Ureter (tissue), 1 donor: ENCODE results near the gene NEK4. TPM values are rescaled to one million over a fixed set of nuclear protein-coding genes. Genes with fewer than 3 reads are reported as not detected.
A peak's percentile ranks its signal among the peaks of the same experiment; 100 is the strongest.
"Not testable (repeated sequence)": the region's sequence is repeated elsewhere in the genome, so short reads cannot be mapped to it uniquely, and the experiment has no call there.

Experiments used
- DNase-seq: peaks from one replicate; pipeline ENCODE4 v3.0.0-alpha.2; 2020; ENCODE audit warnings: low spot score
- total RNA-seq: library from RNA; stranded (reverse); gene quantifications from one replicate; pipeline ENCODE4 v1.2.4, GENCODE V29; 2023
- donor health status: DM: yes; HTN: yes; CAD: no.

Gene NEK4
- total RNA-seq, 1 donor from 2014 or later, result 36.3 TPM

DNA sequence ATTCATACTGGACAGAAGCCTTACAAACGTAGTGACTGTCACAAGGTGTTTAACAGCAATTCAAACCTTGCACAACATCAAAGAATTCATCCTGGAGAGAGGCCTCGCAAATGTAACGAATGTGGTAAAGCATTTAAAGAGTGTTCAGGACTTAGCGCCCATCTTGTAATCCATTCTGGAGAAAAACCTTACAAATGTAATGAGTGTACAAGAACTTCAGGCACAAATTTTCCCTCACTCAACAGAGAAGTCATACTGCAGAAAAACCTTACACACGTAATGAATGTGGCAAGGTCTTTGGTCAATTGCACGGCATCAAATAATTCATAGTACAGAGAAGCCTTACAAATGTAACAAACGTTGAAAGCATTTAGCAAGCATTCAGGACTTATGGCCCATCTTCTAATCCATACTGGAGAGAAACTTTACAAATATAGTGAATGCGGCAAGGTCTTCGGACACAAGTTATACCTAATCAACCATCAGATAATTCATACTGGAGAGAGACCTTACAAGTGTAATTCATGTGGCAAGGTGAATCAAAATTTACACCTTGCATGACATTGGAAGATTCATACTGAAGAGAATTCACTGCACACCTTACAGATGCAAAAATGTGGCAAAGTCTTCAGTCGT lies 37.4 kb downstream of the NEK4 start:
- no peak for DNase-seq

DNA sequence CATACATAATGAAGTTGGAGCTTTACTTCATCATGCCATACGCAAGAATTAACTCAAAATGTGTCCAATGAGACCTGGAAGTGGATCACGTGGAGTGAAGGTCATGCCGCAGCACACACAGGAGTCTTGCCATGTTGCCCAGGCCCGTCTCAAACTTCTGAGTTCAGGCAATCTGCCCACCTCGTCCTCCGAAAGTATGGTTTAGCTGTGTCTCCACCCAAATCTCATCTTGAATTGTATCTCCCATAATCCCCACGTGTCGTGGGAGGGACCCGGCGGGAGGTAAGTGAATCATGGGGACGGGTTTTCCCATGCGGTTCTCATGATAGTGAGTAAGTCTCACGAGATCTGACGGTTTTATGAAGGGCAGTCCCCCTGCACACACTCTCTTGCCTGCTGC lies 39.1 kb downstream of the NEK4 start:
- DNase-seq, result no peak

DNA sequence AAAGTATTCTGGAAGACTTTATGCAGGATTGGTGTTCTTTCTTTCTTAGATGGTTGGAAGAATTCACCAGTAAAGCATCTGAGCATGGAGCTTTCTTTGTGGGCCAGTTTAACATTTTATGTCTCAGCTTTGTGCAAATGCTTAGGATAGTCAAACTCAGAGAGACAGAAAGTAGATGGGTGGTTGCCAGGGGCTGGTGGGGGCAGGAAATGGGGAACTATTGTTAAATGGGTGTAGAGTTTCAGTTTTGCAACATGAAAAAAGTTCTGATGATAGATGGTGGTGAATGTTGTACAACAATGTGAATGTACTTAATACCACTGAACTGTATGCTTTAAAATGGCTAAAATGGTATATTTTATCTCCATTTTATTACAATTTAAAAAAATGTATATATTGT lies 40.1 kb downstream of the NEK4 start:
- DNase-seq, result no peak

DNA sequence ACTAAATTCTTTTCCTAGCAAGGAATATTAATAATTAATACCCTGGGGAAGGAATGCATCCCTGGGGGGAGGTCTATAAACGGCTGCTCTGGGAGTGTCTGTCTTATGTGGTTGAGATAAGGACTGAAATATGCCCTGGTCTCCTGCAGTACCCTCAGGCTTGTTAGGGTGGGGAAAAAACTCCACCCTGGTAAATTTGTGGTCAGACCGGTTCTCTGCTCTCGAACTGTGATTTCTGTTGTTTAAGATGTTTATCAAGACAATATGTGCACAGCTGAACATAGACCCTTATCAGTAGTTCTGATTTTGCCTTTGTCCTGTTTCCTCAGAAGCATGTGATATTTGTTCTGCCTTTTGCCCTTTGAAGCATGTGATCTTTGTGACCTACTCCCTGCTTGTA lies 42.0 kb downstream of the NEK4 start:
- DNase-seq, result not testable (repeated sequence)

DNA sequence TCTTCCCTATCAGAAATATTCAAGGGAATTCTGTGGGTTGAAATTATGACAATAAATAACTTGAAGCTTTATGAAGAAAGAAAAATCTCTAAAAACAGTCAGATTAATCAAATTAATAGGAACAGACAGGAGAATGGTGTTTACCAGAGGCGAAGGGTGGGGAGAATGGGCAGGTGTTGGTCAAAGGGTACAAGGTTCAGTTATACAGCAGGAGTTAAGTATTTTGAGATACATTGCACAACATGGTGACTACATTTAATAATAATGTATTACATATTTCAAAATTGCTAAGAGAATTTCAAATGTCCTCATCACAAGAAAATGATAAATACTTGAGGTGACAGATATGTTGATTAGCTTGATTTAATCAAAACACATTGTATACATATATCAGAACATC lies 46.2 kb downstream of the NEK4 start:
- DNase-seq, result no peak

DNA sequence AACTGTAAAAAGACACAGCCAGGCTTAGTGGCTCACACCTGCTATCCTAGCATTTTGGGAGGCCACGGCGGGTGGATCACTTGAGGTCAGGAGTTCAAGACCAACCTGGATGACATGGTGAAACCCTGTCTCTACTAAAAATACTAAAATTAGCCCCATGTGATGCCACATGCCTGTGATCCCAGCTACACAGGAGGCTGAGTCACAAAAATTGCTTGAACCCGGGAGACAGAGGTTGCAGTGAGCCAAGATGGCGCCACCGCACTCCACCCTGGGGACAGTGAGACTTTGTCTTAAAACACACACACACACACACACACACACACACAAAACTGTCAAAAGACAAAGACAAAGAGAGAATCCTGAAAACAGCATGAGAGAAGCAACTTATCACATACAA lies 46.8 kb downstream of the NEK4 start:
- no peak for DNase-seq

DNA sequence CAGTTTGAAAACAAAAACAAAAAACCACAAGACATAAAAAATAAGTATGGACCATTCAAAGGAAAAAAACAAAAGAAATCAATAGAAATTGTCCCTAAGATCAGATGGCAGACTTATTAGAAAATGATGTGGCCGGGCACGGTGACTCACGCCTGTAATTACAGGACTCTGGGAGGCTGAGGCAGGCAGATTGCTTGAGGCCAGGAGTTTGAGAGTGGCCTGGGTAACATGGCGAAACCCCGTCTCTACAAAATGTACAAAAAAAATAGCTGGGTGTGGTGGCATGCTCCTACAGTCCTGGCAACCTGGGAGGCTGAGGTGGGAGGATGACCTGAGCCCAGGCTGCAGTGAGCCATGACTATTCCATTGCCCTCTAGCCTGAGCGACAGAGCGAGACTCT lies 48.2 kb downstream of the NEK4 start:
- no peak for DNase-seq

DNA sequence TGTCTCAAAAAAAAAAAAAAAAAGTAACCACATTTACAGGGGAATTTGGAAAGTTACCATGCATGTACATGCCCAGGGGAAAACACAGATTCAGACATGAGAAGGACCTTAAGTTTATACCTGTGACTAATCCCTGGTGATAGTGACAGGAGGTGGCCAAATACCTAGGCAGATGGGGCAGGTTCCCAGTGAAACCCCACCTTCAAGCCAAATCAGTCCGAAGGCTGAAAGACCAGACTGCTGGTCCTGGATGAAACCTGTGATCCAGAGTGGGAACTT lies 49.1 kb downstream of the NEK4 start:
- DNase-seq, result no peak

DNA sequence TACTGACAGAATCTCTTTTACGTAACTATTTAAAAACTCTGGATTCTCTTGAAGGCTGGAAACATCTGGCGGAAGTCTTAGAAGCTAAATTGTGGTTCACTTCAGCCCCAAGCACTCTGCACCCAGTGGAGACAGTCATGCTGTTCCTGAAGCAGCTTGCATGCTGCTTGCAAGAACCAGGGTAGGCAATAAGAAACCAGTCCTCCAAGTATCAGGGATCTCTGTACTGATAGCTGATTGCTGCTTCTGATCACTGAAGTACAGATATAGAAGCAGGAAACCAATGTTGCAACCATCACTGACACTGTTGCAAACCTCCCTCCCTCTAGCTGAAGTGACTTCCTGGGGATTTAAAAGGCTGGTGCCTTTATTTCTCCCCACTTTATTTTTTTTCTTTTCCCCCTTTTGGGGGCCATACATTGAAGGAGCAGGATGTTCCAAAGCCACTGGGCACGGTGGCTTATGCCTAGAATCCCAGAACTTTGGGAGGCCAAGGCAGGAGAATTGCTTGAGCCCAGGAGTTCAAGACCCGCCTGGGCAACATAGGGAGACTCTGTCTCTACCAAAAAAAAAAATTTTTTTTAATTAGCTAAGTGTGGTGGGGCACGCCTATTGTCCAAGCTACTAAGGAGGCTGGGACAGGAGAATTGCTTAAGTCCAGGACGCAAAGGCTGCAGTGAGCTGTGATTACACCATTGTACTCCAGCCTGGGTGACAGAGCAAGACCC lies 49.6 kb downstream of the NEK4 start:
- no peak for DNase-seq

DNA sequence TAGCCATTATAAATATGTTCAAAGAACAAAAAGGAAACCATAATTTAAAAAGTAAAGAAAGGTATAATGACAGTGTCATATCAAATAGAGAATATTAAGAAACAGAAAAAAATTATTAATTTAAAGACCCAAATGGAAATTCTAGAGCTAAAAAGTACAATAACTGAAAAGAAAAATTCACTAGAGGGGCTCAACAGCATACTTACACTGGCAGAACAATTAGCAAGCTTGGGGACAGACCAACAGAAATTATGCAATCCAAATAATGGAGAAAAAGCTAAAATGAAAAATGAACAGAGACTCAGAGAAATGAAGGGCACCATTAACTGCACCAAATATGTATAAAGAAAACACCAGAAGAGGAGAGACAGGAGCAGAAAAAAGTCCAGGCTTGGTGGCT lies 51.1 kb downstream of the NEK4 start:
- DNase-seq, result no peak

DNA sequence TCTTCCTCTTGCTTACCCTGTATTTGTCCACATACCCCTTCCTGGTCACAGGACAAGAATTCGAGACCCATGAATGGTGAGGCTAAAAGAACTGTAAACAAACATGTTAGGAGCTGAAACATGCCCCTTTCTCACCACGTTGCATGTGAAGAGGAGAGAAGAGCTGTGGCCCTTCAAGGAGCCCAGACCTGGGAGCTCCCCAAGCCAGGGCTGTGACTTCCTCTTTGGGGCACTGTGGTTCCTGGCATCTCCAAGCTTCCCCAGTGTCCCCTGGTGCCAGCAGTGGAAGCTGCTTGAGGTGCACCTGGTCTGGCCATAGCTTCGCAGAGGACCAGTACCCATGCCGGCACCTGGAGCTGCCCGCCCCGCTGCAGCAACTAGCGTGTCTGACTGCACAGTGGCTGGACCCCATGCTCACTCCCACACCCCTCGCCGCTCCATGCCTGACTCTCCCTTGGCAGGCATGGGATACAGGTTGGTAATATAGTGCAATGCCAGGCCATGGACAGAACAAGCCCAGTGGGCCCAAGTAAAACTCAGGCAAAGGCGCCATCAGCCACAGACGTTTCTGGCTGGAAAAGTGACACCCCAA lies 54.9 kb downstream of the NEK4 start:
- no peak for DNase-seq

DNA sequence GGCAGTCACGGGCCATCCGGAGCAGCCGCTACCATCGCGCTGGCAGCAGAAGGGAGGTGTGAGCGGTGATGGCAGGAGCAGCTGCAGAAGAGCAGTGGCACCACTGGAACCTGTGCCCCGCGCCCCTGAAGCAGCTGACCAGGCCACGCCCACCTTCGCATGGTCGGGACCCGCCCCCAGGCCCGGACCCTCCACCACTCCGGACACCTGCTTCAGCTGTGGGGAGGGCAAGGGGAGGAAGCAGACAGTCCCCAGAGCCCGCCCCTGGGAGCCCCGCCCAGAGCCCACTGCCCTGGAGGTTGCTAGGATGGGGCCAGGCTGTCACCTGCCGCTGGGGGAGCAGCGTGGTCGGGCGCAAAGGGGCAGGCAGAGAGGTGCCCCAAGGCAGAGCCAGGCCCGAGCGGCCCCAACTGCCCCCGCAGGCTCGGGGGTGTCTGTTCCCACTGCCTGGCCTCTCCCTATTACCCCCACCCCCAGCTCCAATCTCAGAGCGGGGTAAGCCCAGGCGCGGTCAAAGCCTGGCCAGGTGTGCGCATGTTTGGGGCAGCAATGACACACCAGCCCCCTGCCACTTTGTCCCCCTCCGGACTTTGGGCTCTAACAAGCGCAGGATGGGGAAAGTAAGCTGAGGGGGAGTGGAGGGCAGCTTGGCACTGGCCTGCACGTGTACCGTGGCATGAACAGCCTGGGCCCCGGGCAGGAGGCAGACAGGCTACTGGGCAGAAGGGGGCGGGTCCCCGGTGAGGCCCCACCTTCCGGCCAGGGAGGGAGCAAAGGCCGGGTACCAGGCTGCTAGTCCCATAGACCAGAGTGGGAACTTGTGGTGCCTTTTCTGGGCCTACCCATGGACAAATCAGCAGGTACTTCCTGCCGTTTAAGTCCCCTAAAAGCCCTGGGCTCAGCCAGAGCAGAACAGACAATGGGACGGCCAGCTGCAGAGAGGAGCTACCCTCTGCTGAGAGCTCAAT lies 56.1 kb downstream of the NEK4 start:
- DNase-seq, result no peak

DNA sequence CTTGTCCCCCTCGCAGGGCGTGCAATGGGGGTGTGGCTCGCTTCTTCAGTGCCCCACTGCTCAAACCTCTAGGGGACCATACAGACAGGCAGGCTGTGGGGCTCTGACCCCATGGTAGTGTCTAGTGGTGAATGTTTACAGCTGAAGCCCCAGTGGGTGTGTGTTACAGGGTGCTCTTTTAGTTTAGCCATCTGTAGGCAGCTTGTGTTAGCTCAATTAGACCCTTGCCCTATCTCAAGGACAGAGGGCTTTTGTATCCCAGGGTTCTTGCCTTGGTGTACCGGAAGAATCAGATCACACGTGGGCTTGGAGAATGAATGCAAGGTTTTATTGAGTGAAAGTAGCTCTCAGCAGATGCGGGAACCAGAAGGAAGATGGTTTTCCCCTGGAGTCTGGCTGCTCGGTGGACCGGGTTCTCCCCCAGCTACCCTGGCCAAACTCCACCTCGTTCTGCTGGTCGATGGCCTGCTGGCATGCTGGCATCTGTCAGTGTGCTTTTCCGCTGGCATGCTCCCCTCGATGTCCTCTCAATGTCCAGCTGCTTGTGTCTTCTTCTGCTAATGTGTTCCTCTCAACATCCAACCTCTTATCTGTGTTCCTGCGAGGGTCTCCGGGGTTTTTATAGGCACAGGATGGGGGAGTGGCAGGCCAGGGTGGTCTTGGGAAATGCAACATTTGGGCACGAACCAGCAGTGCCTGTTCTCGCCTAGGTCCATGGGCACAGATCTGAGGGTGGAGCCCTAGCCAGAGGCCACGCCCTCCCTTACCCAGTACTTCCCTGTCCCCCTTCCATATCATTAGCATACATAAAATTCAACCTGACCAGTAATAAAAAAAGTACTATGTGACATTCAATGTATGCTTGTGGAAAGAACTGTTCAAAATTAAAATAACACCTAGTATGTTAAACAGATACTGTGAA lies 58.2 kb downstream of the NEK4 start:
- no peak for DNase-seq

DNA sequence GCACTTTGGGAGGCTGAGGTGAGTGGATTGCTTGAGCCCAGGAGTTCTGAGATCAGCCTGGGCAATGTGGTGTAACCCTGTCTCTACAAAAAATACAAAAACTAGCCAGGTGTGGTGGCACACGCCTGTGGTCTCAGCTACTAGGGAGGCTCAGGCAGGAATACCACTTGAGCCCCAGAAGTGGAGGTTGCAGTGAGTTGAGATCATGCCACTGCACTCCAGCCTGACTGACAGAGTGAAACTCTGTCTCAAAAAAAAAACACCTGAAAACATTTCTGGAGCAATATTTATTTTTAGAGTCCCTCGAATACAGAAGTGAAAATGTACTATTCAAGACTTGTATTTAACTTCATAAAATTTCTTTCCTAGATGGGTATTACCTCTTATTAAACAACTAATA lies 60.2 kb downstream of the NEK4 start:
- no peak for DNase-seq

DNA sequence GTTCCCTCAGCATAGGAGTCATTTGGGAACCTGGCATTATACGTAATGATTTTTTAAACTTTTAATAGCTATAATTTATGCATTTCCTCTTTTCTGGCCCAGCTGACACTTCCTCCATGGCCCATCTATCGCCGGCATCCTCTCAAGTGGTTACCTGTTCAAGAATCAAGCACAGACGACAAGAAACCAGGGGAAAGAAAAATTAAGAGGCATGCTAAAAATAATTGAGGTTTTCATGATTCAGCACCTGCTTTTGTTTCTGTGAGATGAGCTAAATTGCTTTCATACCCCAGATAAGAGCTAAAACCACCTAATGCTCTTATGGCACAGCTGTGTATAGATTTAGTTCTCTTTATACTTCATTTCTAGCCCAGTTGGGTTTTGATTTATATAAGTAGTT lies 63.2 kb downstream of the NEK4 start:
- DNase-seq, result no peak

DNA sequence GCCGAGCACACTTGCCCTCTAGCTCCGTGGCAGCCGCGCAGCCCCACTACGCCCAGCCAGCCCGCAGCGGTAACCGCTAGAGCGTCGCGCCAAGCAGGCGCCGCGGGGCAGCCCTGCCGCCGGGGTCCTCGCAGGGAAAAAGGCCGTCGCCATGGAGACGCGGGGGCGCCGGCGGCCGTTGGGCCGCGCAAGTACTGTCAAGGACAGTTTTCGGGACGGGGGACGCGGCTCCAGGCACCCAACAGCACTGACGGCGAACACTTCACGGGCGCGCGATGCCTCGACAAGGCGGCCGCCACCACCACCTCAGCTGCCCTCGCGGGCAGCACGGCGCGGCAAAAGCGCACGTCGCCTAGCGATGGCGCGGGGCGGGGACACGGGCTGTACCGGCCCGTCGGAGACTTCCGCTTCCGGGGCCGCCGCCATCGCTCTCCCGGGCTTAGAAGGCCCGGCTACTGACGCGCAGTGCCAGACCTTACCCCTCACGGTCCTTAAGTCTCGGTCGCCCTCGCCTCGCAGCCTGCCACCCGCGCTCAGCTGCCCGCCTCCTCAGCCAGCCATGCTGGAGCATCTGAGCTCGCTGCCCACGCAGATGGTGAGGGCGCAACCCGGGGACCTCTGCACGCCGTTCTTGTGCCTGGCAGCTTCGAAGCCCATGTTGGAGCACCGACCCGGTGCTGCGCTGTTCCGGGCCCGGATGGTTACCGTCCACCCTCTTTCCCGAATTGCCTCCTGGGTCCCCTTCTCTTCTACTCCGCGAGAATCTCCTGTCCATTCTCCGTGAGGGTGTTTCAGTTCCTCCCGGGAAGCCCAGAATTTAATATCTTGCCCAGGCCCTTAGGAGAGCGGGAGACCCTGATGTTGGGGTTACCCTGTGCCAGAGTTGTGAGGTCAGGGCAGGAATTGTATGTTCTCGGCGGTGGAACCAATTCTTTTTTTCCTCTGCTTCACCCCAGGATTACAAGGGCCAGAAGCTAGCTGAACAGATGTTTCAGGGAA lies 64.8 kb downstream of the NEK4 start, which contains the start of the genes GLT8D1 and SPCS1:
TSS of gene GLT8D1 (minus strand) at position 104 of the 999 bp plus-strand sequence. CDS start 5,331 bp downstream, outside the sequence.
TSS of gene SPCS1 (plus strand) at position 419 of the 999 bp plus-strand sequence. CDS start at position 560, 141 bp downstream.
- DNase-seq, result peak; percentile 78

DNA sequence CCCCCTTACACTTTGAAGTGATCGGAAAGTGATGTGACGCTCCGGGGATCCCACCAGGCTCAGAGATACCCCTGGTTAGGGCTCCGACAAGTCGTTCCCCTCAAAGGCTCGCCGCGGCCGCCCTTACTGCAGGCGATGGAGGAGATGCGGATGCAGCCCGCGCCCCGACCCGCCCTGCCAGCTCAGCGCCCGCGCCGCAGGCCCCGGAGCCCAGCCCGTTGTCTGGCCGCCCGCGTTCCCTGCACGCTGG lies 65.4 kb downstream of the NEK4 start:
- DNase-seq, result no peak

DNA sequence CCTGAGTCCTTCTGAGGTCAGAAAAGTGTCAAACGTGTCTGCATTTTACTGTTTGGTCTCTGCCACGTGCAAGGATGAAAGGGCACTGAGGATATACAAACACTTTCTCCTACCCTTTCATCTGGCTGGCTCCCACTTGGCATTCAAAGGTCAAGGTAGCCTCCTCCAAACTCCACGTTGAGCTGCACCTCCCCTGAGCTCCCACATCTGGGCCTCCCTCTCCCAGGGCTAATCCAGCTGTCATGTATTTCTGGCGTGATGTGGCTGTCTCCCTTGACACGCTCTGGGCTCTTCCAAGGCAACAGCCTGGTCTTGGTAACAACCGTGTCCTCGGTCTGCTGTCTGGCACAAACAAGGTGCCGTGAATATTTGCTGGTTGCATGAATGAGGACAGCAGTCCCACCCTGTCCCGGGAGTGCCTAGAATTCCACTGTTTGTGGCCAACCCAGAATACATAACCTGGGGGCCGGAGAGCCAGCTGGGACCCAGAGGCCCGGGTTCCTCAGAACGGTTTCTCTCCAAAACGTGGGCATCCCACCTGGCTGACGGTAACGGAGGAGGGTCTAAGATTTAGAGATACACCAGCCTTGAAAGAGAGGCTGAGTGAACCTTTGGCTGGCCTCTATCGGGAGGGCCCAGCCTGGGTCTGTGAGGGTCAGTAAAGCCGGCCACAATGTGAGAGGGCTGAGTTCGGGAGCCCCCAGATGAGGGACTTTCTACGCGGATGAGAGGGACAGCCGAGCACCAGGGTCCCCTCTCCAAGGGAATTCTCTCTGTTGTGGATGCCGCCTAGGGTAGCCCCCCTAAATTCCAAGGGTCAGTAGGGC lies 65.9 kb downstream of the NEK4 start:
- DNase-seq, result no peak

DNA sequence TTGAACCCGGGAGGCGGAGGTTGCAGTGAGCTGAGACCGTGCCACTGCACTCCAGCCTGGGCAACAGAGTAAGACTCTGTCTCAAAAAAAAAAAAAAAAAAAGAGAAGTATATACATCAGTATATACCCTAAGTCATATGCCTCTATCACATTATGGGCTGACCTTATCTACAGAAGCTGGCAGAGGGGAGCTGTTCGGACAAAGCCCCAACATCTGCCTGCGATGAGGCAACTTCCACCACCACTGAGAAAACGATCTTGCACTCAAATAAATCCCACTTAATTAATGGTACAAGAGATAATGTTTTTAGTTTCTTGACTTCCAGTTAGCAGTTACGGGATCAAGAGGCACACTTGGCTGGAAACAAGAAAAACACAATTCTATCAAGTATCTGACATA lies 67.4 kb downstream of the NEK4 start:
- DNase-seq, result no peak
